ENCODE results near the gene NDUFS7. TPM values are rescaled to one million over a fixed set of nuclear protein-coding genes. Genes with fewer than 3 reads are reported as not detected.

The NDUFS7 gene
- total and polyA plus RNA-seq, 11 donors, result 205 to 717 (median 336) TPM

- ATAC-seq (no peak), DNase-seq (no peak)
- H3K27ac ChIP-seq, result no peak overlapping the region
- no peak overlapping the region for H3K4me3 ChIP-seq
- H3K36me3 ChIP-seq, result peaks cover 0 to 50% (median 21%) of the 10 kb centered on the region in 9 donors
- TF ChIP-seq POLR2A (IDR thresholded peaks at IDR 0.05), result no peak
- no peak for TF ChIP-seq CTCF (IDR thresholded peaks at IDR 0.05)
- no peaks in the 10 kb centered on the region for H3K27me3 ChIP-seq
- no peaks in the 10 kb centered on the region for H3K9me3 ChIP-seq
- peaks cover 0 to 35% (median 23%) of the 10 kb centered on the region in 12 donors for H3K4me1 ChIP-seq
- WGBS, 4 donors, result 94 to 97% (median 96%) methylated on average over 21 to 43 of the region's 43 CpGs
- intact Hi-C loops (cut with DNase I), result loop anchor here in 2 of 10 donors (10.0 kb wide), 1 partner anchor 93 kb away; the partner anchor contains the start of gene EFNA2 (in 2 of the 2)
Observed at GRCh38 chr19:1377176-1377964, 6.3 kb upstream of the NDUFS7 start.

GRCh38 chr19:1377965-1378785, 5.5 kb upstream of the NDUFS7 start:
- Histone ChIP-seq H3K4me3 (no peak overlapping the region), H3K36me3 (peaks cover 0 to 42% (median 19%) of the 10 kb centered on the region in 9 donors), H3K27ac (no peak overlapping the region), H3K4me1 (peaks cover 0 to 27% (median 17%) of the 10 kb centered on the region in 12 donors), H3K27me3 (no peaks in the 10 kb centered on the region), H3K9me3 (no peaks in the 10 kb centered on the region)
- no peak for DNase-seq
- 85 to 90% (median 88%) methylated on average over 26 to 33 of the region's 33 CpGs for WGBS, 4 donors
- no peak for TF ChIP-seq POLR2A (IDR thresholded peaks at IDR 0.05)
- peak in 2 of 12 donors; percentile 6 to 8 for TF ChIP-seq CTCF (IDR thresholded peaks at IDR 0.05)
- ATAC-seq, result no peak
- intact Hi-C loops (cut with DNase I), result loop anchor here in 2 of 10 donors (10.0 kb wide), 1 partner anchor 93 kb away; the partner anchor contains the start of gene EFNA2 (in 2 of the 2)

- ATAC-seq, result no peak
- H3K36me3 ChIP-seq, result peaks cover 0 to 30% (median 14%) of the 10 kb centered on the region in 9 donors
- no peak overlapping the region for H3K27ac ChIP-seq
- H3K4me1 ChIP-seq, result peaks cover 0 to 18% (median 8%) of the 10 kb centered on the region in 12 donors
- intact Hi-C loops (cut with DNase I), result loop anchor here in 2 of 10 donors (10.0 kb wide), 1 partner anchor 95 kb away; the partner anchor contains the start of gene EFNA2 (in 2 of the 2)
- WGBS, 4 donors, result 82 to 84% (median 83%) methylated on average over 21 to 27 of the region's 27 CpGs
- no peak for DNase-seq
- H3K9me3 ChIP-seq, result no peaks in the 10 kb centered on the region
- no peak for TF ChIP-seq POLR2A (IDR thresholded peaks at IDR 0.05)
- no peak for TF ChIP-seq CTCF (IDR thresholded peaks at IDR 0.05)
- H3K4me3 ChIP-seq, result no peak overlapping the region
- H3K27me3 ChIP-seq, result no peaks in the 10 kb centered on the region
Observed at GRCh38 chr19:1379126-1379905, 4.4 kb upstream of the NDUFS7 start.
